Activated naive CD8-positive, alpha-beta T cell treated with anti-CD3 and anti-CD28 coated beads for 36 hours (primary cell): Measurements from ENCODE around the gene KRTAP4-5. TPM values are rescaled to one million over a fixed set of nuclear protein-coding genes. Genes with fewer than 3 reads are reported as not detected.
"Not testable (repeated sequence)": the region's sequence is repeated elsewhere in the genome, so short reads cannot be mapped to it uniquely, and the experiment has no call there.

Source experiments
- DNase-seq: peaks from one replicate; pipeline ENCODE4 v3.0.0; 2021
- H3K27ac Mint-ChIP-seq: one replicate; pipeline ENCODE4 v1.8.0; 2022; ENCODE audit warnings: mild to moderate bottlenecking, moderate library complexity, mixed read lengths
- H3K27me3 Mint-ChIP-seq: one replicate; pipeline ENCODE4 v1.8.0; 2022; ENCODE audit warnings: mild to moderate bottlenecking, mixed read lengths
- H3K36me3 Mint-ChIP-seq: one replicate; pipeline ENCODE4 v1.8.0; 2021; ENCODE audit warnings: mild to moderate bottlenecking, mixed read lengths
- H3K4me1 Mint-ChIP-seq: one replicate; pipeline ENCODE4 v1.8.0; 2021; ENCODE audit warnings: mixed read lengths
- H3K4me3 Mint-ChIP-seq: one replicate; pipeline ENCODE4 v1.8.0; 2022; ENCODE audit warnings: mild to moderate bottlenecking, moderate library complexity, mixed read lengths
- H3K9me3 Mint-ChIP-seq: one replicate; pipeline ENCODE4 v1.8.0; 2022; ENCODE audit warnings: mixed read lengths
- total RNA-seq, 2 experiments: library from RNA; stranded (reverse); gene quantifications; one replicate each; pipeline ENCODE4 v1.2.3, GENCODE V29; 2021

KRTAP4-5 gene
- total RNA-seq, 2 experiments from 2014 or later: not detected

DNA sequence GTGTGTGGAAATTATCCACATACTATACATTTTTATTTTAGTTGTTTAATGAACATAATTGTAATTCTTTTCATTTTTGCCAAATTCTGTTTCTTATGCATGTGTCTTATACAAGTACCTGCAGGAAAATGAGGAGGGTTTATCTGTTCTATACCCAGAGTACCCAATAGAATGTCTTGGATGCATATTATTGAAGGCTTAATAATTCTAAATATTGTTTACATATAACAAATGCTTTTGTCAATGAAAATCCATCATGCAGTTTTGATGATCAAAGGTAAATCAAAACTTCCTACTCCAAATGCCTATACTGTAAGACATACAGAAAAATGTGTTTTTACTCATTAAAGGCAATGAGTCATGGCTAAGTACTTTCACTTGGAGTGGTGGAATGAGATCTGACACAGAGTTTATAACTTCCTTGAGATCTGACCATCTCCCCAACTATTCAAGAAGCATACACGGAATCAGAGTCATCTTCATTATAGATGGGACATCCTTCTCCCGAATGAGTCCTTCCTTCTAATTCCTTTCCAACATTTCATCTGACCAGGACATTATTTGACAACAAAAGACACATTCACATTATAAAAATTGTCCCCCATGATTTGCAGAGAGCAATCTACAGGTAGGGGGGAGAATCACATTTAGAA is 45.1 kb downstream of the KRTAP4-5 start:
- peaks cover 18% of the 10 kb centered on the region for H3K4me1 Mint-ChIP-seq
- H3K27me3 Mint-ChIP-seq, H3K4me3 Mint-ChIP-seq, H3K27ac Mint-ChIP-seq, H3K9me3 Mint-ChIP-seq, H3K36me3 Mint-ChIP-seq, DNase-seq: not testable (repeated sequence)

DNA sequence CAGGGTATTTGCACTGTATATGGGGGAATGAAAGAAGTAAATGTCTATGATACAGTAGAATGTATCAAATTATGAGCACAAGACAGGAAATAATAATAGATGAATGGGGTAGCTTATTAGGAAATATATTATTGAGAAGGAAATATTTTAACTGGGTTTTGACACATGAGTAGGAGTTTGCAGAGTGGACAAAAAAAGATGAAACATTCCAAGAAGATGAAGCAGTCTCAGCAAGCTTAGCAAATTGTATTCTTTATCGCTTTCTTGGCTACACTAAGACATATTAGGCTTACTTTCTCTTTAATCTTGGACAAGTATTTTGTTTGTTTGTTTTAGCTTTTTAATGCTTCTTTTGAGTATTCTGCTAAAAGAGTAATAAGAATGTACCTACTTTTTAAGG is 45.7 kb downstream of the KRTAP4-5 start:
- no peaks in the 10 kb centered on the region for H3K36me3 Mint-ChIP-seq
- H3K9me3 Mint-ChIP-seq: no peaks in the 10 kb centered on the region
- peaks cover 17% of the 10 kb centered on the region for H3K4me1 Mint-ChIP-seq

DNA sequence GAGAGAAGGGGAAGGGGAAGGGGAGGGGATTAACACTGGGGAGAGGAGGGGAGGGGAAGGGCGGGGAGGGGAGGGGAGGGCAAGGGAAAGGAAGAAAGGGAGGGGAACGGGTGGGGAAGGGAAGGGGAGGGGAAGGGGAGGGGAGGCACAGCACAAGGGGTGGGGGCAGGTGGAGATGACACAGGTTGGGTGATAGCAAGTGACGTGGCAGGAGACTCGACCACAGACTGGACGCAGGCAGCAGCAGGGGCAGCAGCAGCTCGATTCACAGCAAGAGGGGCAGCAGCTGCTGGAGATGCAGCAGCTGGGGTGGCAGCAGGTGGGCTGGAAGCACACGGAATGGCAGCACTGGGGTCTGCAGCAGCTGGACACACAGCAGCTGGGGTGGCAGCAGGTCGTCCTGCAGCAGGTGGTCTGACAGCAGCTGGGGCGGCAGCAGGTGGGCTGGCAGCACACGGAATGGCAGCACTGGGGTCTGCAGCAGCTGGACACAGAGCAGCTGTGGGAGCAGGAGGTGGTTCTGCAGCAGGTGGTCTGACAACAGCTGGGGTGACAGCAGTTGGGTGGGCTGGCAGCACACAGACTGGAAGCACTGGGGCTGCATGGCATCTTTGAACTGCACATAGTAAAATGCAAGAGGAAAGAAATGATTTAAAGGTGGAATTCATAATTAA is 47.9 kb downstream of the KRTAP4-5 start, which contains the start of gene KRTAP4-16:
Gene KRTAP4-16, minus strand, starts transcription at position 624 of the 674 bp plus-strand sequence. Its CDS starts 0 bp downstream, at position 624.
- Mint-ChIP-seq H3K4me3 (no peak within 1 kb of the TSS), H3K27ac (no peak within 1 kb of the TSS), H3K27me3 (peaks cover 6% of the 10 kb centered on the region), H3K4me1 (peaks cover 9% of the 10 kb centered on the region), H3K36me3 (no peaks in the 10 kb centered on the region), H3K9me3 (no peaks in the 10 kb centered on the region)
- no peak for DNase-seq

More for the DNA sequence above, 45.7 kb downstream of the KRTAP4-5 start:
- H3K4me3 Mint-ChIP-seq: no peak overlapping the region
- no peak overlapping the region for H3K27ac Mint-ChIP-seq
- peaks cover 3% of the 10 kb centered on the region for H3K27me3 Mint-ChIP-seq
- DNase-seq: no peak

DNA sequence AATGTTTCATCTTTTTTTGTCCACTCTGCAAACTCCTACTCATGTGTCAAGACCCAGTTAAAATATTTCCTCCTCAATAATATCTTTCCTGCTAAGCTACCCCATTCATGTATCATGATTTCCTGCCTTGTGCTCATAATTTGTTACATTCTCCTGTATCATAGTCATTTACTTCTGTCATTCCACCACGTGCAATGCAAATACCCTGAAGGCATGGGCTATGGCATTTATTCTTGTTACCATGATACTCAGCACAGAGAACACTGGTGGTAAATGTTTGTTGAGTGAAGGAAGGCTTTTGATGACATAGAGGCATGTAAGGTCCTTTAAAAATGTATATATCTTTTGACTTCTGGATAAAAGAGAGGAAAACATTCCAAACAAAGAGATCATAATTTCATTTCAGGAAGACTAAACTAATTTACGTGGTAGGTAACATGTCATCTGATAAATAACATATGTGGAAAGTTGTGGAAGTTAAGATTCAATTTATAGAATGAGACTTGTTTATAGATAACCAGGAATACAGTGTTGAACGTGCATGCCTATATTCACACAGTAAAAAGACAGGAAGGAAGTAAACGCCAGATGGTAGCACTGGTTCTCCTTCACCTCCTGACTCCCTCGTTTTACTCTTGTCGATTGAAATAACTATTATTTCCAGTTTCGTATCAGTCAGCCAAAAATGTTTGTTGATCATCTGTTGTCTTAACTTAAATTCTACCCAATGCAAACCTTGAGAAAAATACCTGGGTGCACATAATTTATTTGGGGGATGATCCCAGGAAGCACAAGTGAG is 49.7 kb downstream of the KRTAP4-5 start:
- not testable (repeated sequence) for DNase-seq, H3K9me3 Mint-ChIP-seq, H3K27ac Mint-ChIP-seq, H3K4me1 Mint-ChIP-seq, H3K4me3 Mint-ChIP-seq, H3K36me3 Mint-ChIP-seq, H3K27me3 Mint-ChIP-seq

Other genes with a start within 250 kb of the KRTAP4-5 start
- gene KRT23, start 212.2 kb downstream of the KRTAP4-5 start, total RNA-seq: not detected
- gene KRT39, start 182.9 kb downstream of the KRTAP4-5 start, total RNA-seq: not detected
- gene KRT40, start 165.5 kb downstream of the KRTAP4-5 start, total RNA-seq: not detected
- gene KRTAP3-3, start 155.7 kb downstream of the KRTAP4-5 start, total RNA-seq: not detected
- gene KRTAP3-2, start 149.9 kb downstream of the KRTAP4-5 start, total RNA-seq: not detected
- not detected for gene KRTAP3-1, start 140.7 kb downstream of the KRTAP4-5 start, total RNA-seq
- gene KRTAP1-5, start 122.6 kb downstream of the KRTAP4-5 start, total RNA-seq: not detected
- gene KRTAP1-4, start 119.6 kb downstream of the KRTAP4-5 start, total RNA-seq: not detected
- not detected for gene KRTAP1-3, start 115.0 kb downstream of the KRTAP4-5 start, total RNA-seq
- not detected for gene KRTAP1-1, start 108.4 kb downstream of the KRTAP4-5 start, total RNA-seq
- not detected for gene KRTAP2-1, start 102.5 kb downstream of the KRTAP4-5 start, total RNA-seq
- gene KRTAP2-2, start 94.6 kb downstream of the KRTAP4-5 start, total RNA-seq: not detected
- not detected for gene KRTAP2-3, start 89.7 kb downstream of the KRTAP4-5 start, total RNA-seq
- not detected for gene KRTAP2-4, start 83.9 kb downstream of the KRTAP4-5 start, total RNA-seq
- gene KRTAP4-7, start 65.7 kb downstream of the KRTAP4-5 start, total RNA-seq: not detected
- not detected for gene KRTAP4-8, start 51.7 kb downstream of the KRTAP4-5 start, total RNA-seq
- not detected for gene KRTAP4-16, start 47.6 kb downstream of the KRTAP4-5 start, total RNA-seq
- not detected for gene KRTAP4-9, start 44.4 kb downstream of the KRTAP4-5 start, total RNA-seq
- not detected for gene KRTAP4-11, start 31.5 kb downstream of the KRTAP4-5 start, total RNA-seq
- gene KRTAP4-12, start 25.6 kb downstream of the KRTAP4-5 start, total RNA-seq: not detected
- not detected for gene KRTAP4-6, start 9.3 kb downstream of the KRTAP4-5 start, total RNA-seq
- gene KRTAP4-4, start 10.9 kb upstream of the KRTAP4-5 start, total RNA-seq: not detected
- not detected for gene KRTAP4-3, start 18.4 kb upstream of the KRTAP4-5 start, total RNA-seq
- gene KRTAP4-2, start 28.4 kb upstream of the KRTAP4-5 start, total RNA-seq: not detected
- gene KRTAP4-1, start 35.1 kb upstream of the KRTAP4-5 start, total RNA-seq: not detected
- gene KRTAP9-1, start 40.1 kb upstream of the KRTAP4-5 start, total RNA-seq: not detected
- gene KRTAP9-2, start 76.8 kb upstream of the KRTAP4-5 start, total RNA-seq: not detected
- gene KRTAP9-3, start 82.6 kb upstream of the KRTAP4-5 start, total RNA-seq: not detected
- gene KRTAP9-8, start 88.2 kb upstream of the KRTAP4-5 start, total RNA-seq: not detected
- gene KRTAP9-4, start 99.9 kb upstream of the KRTAP4-5 start, total RNA-seq: not detected
- gene KRTAP9-9, start 105.6 kb upstream of the KRTAP4-5 start, total RNA-seq: not detected
- gene KRTAP9-6, start 115.6 kb upstream of the KRTAP4-5 start, total RNA-seq: not detected
- gene KRTAP9-7, start 125.9 kb upstream of the KRTAP4-5 start, total RNA-seq: not detected
- gene KRTAP29-1, start 153.0 kb upstream of the KRTAP4-5 start, total RNA-seq: not detected
- gene KRTAP16-1, start 159.5 kb upstream of the KRTAP4-5 start, total RNA-seq: not detected
- gene KRTAP17-1, start 165.9 kb upstream of the KRTAP4-5 start, total RNA-seq: not detected
- gene KRT33A, start 201.0 kb upstream of the KRTAP4-5 start, total RNA-seq: not detected
- not detected for gene KRT33B, start 220.0 kb upstream of the KRTAP4-5 start, total RNA-seq
- not detected for gene KRT34, start 232.5 kb upstream of the KRTAP4-5 start, total RNA-seq
- gene KRT31, start 247.8 kb upstream of the KRTAP4-5 start, total RNA-seq: not detected